GM18498 (cell line): ENCODE results near the gene NUP188.
A peak's percentile ranks its signal among the peaks of the same experiment; 100 is the strongest.
"Not testable (repeated sequence)": the region's sequence is repeated elsewhere in the genome, so short reads cannot be mapped to it uniquely, and the experiment has no call there.

Experiments used
- ATAC-seq: cut with Tn5 transposase; IDR thresholded peaks from one replicate; pipeline ENCODE4 v1.9.1; 2021; ENCODE audit warnings: mild to moderate bottlenecking, moderate library complexity; ENCODE audit not compliant: unreplicated experiment

The NUP188 gene

DNA sequence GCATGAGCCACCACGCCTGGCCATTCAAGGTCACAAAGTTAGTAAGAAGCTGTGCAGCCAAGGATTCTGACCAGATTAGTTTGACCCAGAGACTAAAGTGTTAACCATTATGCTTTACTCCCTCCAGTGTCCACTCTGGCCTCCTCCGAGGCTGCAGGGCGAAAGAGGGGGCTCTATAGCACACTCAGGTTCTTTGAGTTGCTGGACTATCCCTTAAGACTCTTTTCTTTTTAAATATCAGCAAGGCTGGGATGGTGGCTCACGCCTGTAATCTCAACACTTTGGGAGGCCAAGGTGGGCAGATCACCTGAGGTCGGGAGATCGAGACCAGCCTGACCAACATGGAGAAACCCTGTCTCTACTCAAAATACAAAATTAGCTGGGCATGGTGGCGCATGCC, 2.5 kb upstream of the NUP188 start:
- ATAC-seq, result not testable (repeated sequence)

DNA sequence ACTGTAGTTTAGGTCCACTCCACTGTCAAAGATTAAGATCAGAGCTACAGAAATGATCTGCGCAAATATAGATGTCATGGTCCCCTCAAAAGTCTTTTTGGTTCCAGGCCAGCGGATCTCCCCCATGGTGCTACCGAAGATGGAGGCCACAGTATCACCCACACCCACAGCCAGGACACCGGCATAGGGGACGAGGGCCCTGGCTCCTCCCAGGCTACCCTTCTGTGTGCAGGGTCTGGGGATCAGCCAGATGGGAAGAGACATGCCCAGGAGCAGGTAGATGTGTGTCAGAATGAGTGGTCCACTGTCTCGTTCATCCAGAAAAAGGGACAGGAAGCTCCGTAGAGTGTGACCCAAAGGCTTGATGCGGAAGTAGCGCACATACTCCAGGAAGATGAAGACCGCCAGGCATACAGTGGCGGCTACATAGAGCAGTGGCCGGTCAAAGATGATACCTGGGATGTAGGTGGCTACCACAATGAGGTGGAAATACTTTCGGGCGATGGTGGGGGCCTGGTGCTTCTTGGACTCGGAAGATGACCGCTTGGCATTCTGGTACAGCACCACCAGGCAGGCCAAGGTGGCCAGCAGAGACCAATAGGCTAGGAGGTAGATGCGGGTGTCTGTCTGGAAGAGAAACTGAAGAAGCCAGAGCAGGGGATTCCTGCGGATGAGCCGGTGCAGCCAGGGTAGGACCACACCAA, 1.5 kb upstream of the NUP188 start:
- ATAC-seq, result no peak

DNA sequence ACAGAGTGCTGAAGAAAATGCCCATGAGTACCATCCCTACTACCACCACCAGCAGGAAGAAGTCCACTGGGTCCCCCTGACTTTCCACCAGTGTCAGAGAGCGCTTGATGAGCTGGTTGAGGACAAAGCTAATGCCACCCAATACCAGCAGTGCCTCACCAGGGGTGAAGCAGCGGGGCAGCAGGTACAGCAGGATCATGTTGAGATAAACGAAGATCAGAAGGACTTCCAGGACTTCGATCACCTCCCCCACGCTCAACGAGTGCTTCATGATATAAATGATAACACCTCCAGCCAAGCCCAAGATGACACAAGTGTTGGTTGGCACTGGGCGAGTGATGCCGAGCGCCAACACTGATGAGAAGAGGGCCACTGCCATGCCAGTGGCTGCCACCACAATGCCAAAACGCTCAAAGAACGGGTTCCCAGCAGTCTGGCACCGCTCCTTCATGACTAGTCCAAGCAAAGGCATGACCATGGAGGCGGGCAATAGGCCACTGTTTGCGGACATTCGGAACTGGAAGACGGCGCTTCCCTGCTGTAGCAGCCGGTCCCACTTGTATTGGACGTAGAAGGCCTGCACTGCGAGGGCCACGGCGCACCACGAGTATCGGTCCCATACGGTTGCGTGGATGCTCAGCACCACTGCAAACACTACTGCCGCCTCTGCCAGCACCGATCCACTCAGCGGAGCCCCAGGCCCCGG, 775 bp upstream of the NUP188 start:
- peak; percentile 28 for ATAC-seq

DNA sequence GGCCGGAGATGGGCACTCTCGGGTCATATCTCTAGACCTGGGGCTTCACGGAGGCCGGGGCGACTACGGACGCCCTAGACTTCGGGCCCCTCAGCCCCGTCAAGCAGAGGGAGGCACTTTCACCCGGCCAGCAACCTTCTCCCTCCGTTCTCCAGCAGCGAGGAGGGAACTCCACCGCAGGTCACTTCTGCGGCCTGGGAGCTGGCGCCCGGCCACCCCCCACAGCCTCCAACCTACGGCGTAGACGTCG, 297 bp upstream of the NUP188 start:
- ATAC-seq, result no peak

DNA sequence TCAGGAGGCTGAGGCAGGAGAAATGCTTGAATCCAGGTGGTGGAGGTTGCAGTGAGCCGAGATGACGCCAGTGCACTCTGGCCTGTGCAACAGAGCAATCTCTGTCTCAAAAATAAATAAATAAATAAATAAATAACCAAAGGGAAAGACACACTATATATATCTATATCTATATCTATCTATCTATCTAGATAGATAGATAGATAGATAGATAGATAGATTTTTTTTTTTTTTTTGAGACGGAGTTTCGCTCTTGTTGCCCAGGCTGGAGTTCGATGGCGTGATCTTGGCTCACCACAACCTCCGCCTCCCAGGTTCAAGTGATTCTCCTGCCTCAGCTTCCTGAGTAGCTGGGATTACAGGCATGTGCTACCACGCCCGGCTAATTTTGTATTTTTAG, 13.9 kb downstream of the NUP188 start:
- ATAC-seq, result not testable (repeated sequence)

DNA sequence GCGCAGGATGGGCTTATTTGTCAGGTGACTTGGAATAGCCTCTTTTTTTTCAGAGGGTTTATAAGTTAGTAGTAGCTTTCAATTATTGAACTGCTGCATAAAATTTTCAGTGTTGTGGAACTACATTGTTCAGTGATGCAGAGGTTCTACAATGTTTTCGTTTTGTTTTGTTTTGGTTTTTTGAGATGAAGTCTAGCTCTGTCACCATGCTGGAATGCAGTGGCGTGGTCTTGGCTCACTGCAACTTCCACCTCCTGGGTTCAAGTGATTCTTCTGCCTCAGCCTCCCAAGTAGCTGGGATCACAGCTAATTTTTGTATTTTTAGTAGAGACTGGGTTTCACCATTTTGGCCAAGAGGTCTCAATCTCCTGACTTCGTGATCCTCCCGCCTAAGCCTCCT, 22.0 kb downstream of the NUP188 start:
- ATAC-seq, result no peak

DNA sequence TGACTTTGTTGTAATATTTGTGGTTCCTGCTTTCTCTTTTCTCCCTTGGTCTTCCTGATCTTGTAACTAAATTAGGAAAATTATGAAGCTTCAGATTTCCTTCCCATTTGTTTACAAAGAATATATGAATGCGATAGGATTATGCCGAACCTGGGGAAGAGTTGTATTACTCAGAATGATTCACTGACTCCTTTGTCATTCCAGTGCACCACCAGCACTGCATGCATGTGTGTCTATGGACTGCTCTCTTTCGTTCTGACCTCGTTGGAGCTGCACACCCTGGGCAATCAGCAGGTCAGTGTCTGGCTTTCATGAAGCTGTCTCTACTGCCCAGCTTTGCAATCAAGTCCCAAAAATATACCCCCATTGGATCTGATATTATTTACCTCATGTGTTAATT, 25.5 kb downstream of the NUP188 start:
- no peak for ATAC-seq

DNA sequence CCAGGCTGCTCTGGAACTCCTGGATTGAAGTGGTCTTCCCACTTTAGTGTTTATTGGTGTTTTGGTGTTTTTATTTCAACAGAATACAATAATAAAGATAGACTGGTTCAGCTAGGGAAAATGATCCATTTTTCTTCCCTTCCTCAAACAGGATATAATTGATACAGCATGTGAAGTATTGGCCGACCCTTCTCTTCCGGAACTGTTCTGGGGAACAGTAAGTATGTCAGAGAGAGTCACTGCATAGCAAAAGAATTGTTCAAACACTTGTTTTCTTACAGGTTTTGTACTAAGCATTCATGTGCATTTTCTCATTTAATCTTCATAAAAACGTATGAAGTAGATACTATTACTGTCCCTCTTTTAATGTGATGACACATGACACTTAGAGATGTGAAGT, 31.6 kb downstream of the NUP188 start:
- ATAC-seq, result no peak

DNA sequence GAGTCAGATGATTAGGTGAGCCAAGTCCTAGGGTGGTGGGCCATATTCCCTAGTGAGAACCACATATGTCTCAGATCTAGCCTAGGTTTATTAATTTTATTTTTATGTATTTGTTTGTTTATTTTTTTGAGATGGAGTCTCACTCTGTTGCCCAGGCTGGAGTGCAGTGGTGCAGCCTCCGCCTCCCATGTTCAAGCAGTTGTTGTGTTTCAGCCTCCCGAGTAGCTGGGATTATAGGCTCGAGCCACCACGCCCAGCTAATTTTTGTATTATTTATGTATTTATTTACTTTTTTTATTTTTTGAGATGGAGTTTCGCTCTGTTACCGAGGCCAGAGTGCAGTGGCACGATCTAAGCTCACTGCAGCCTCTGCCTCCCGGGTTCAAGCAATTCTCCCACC, 36.0 kb downstream of the NUP188 start:
- no peak for ATAC-seq

DNA sequence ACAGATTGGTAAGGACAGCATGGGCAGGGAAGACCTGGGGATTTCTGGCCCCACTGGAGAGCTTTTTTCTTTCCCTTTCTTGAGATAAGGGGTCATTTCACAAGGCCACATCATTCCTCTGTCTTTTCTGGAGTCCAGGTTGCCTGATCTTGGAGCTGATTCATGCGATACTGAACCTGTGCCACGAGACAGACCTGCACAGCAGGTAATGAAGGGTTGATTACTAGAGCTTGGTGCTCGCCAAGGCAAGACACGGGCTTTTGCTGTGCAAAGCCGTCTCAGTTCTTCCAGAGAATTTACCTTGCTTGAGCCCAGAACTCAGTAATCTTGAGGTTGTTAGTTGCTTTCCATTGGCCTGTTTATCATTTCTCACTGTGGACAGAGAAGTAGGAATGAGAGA, 39.2 kb downstream of the NUP188 start:
- ATAC-seq, result no peak

DNA sequence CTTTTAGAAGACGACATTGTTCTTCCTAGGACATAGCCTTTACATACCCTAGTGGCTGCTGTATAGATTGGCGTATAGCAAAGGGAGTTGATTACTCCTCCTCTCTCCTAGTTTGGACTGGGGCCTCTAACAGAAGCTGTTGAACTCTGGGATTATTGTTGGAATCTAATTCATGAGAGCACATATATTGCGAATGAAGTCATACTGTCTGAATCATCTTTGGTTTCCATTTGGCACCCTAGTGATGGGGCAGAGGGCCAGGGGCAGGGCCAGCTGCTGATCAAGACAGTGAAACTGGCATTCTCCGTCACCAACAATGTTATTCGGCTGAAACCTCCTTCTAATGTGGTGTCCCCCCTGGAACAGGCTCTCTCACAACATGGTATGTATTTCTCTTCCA, 40.3 kb downstream of the NUP188 start:
- no peak for ATAC-seq

DNA sequence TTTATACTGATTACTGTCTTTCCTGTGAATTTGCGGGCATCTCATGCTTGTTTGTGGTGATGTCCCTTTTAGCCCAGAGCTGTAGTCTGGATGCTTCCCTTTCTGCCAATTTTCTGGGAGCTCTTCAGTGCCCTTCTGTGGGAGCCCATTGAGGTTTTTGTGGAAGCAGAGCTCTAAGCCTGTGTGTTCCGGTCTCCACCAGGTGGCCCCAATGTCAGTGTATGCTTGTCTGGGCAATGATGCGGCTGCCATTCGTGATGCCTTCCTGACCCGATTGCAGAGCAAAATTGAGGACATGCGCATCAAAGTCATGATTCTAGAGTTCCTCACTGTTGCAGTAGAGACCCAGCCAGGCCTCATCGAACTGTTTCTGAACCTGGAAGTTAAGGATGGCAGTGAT, 45.5 kb downstream of the NUP188 start:
- no peak for ATAC-seq

DNA sequence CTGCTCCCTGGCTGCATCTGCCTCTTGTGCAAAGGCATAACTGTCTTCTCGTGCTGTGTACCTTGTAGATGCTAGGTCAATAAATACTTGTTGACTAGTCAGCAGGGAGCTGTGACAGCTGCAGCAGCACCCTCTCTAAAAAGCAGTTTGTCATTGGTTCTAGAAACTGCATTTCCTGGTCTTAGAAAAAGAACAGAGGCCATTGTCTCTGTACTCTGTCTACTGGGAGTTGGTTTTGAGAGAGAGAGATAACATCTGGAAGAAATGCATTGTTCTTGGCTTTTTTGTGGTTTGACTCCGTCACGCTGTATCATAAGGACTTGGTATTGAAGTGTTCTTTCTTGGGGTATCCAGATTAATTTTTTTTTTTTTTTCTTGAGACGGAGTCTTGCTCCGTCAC, 48.3 kb downstream of the NUP188 start:
- ATAC-seq, result no peak

DNA sequence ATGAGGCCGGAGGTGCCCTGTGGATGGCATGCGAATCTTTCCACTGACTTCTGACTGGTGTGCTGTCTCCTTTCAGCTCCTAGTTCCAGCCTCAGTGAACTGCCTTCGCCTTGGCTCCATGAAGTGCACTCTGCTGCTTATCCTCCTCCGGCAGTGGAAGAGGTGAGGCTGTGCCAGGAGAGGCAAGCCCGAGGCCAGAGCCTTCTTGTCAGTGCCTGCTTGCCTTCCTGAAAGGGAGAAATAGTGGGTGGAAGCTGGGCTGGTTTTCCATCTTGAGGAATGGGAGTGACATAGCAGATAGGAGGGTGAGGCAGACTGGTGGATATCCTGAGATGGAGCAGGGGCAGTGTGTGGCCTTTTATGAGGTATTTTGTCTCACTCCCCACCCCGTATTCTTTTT, 51.0 kb downstream of the NUP188 start:
- ATAC-seq, result no peak

DNA sequence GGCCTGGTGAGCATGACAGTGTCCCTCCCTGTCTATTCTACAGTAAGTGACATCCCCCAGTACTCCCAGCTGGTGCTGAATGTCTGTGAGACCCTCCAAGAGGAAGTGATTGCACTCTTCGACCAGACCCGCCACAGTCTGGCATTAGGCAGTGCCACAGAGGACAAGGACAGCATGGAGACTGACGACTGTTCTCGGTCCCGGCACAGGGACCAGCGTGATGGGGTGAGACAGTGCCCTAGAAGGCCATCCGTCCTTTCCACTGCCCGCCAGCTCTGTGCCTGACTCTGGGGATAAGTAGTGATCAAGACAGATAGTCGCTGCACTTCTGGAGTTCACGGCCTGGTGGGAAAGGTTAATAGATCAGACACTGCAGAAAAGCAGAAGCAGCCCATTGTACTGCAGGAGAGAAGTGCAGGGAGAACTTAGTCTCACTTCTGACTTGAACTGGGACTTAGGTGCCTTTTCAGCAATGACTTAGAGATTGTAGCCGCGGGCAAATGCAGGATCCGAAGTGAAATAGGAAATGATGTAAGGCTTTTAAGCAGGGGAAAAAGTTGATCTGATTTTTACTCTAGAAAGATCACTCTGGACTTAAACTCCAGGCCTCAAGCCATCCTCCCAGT, 52.2 kb downstream of the NUP188 start:
- no peak for ATAC-seq

DNA sequence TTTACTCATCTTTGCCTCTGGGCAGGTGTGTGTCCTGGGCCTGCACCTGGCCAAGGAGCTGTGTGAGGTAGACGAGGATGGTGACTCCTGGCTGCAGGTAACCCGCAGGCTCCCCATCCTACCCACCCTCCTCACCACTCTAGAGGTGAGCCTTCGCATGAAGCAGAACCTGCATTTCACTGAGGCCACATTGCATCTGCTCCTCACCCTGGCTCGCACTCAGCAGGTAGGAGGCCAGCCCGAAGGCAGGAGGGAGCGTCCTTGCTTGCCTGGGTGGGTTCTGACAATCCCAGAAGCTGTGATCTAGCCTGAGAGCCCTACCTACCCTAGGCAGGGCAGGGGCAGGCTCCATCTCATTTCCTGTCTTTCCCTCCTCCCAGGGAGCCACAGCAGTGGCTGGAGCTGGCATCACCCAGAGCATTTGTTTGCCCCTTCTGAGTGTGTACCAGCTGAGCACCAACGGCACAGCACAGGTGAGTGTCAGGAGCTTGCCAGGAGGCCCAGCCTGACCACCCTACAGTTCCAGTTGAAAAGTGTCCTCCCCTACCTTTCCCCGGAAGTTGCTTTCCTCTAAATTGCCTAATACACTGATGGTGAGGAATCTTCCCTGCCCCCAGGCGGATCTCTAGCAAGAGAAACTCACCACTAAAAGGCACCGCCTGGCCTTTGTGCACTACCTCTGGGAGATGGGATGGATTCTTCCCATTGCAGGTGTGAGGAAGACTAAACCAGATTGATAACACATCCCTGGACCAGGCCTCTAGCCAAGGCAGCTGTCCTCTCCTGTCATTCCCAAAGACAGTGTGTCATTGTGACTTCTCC, 54.2 kb downstream of the NUP188 start:
- no peak for ATAC-seq

DNA sequence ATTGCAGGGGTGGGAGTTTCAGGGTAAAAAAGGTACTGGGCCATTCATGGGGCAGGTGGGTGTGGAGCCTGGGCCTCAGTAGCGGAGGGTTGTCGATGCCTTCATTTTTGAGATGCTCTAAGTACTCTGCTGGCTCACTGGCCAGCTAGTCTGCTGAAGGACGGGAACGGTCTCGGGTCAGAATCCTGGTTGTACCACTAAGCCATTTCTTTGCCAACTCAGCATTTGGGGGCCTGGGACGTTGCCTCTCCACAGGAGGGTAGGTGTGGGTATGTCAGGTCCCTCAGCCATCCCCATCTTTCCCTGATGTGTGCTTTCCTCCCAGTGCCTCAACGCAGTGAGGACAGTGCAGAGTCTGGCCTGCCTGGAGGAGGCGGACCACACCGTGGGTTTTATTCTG, 55.5 kb downstream of the NUP188 start:
- no peak for ATAC-seq

DNA sequence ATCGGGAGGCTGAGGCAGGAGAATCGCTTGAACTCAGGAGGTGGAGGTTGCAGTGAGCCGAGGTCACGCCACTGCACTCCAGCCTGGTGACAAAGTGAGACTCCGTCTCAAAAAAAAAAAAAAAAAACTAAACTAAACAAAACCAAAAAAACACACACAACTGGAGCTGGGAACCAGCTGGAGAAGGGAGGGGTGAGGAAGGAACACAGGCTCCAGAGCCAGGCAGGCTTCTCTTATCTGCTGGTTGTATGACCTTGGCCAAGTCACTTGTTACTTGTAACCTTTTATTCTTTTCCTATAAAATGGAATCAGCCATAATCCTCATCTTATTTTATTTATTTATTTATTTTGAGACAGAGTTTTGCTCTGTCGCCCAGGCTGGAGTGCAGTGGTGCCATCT, 56.7 kb downstream of the NUP188 start:
- ATAC-seq, result not testable (repeated sequence)

DNA sequence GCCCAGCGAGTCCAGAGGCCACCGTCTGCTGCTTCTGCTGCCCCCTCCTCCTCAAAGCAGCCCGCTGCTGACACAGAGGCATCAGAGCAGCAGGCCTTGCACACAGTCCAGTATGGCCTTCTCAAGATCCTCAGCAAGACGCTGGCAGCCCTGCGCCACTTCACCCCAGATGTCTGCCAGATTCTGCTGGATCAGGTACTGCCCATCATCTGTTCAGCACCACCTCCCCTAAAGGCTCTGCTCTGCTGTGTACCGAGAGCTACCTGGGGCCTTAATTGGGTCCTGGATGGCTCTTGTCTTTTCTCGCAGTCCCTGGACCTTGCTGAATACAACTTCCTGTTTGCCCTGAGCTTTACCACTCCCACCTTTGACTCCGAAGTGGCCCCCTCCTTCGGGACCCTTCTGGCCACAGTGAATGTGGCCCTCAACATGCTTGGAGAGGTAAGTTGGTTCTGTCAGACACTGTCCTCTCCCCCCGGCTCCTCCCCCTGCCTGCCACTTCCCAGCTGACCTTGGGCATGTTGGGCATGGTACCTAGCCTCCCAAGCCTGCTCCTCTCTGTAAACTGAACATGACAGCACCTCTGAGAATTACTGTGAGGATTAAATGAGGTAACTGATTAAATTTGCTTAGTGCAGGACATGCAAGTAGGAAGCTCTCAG, 58.0 kb downstream of the NUP188 start:
- ATAC-seq, result no peak

DNA sequence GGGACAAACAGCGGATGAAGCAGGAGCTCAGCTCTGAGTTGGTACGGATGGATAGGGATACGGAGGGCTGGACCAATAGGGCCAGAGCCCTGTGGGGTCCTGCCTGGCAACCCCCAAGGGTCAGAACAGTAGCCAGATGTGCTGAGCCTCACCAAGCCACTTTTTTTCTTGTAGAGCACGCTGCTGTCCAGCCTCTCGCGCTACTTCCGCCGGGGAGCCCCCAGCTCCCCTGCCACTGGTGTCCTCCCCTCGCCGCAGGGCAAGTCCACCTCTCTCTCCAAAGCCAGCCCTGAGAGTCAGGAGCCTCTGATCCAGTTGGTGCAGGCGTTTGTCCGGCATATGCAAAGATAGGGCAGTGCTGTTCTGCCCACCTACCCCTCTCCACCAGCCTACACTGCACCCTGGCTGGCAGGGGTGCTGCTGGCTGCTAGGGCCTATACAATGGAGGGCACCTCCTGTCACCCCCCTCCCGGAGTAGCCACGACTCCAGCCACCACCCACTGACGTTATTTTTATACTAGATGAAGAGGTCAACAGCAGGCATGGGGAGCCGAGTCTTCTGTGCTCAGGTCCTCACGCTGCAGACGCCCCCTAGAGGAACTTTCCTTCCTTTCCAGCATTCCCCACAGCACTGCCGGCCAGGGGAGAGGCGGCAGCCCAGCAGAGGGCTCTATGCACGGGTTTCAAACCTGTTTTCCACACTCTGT, 59.0 kb downstream of the NUP188 start:
- ATAC-seq, result no peak
